Activated CD4-positive, CD25-positive, alpha-beta regulatory T cell treated with anti-CD3 and anti-CD28 coated beads, Interleukin-2, amount 50 U/mL, for 16 hours (primary cell): ENCODE results near the gene OTUD4.
"Not testable (repeated sequence)": the region's sequence is repeated elsewhere in the genome, so short reads cannot be mapped to it uniquely, and the experiment has no call there.

Source experiments
- DNase-seq: peaks from one replicate; pipeline ENCODE4 v3.0.0-alpha.2; 2020; ENCODE audit warnings: low read depth, low spot score

OTUD4 gene

GRCh38 chr4:145178740-145179280, 1.6 kb downstream of the OTUD4 start:
- DNase-seq: no peak

DNA sequence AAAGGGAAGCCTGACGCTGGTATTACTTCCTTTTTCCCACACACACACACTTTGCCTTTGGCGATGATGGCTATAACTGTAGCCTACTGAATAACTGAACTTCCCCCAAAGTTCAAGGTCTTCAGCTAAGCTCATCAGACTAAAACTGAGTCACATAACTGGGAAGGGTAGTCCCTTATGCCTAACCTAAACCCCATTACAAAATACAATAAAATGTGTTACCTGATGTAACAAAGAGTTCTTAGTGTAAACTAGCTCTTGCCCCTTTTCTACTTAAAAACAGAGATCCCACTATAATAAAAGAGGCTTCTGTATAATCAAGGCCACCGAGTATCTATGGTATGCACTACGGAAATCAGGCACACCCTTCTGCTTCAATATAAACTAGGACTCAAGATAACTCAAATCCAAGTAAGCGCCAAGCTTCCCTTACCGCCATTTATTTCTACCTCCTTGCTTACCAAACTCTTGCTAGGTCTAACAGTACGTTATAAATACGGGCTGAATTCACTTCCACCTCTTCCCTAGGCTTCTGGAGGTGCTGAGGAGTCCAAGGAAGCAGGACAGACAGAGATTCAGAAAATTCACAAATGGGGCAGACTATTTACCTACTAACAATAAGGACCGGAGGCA, 2.4 kb downstream of the OTUD4 start:
- no peak for DNase-seq

- no peak for DNase-seq
Measured at GRCh38 chr4:145177511-145177905, 2.9 kb downstream of the OTUD4 start.

GRCh38 chr4:145176641-145177432, 3.6 kb downstream of the OTUD4 start:
- no peak for DNase-seq

GRCh38 chr4:145171911-145172310, 8.5 kb downstream of the OTUD4 start:
- DNase-seq: no peak

DNA sequence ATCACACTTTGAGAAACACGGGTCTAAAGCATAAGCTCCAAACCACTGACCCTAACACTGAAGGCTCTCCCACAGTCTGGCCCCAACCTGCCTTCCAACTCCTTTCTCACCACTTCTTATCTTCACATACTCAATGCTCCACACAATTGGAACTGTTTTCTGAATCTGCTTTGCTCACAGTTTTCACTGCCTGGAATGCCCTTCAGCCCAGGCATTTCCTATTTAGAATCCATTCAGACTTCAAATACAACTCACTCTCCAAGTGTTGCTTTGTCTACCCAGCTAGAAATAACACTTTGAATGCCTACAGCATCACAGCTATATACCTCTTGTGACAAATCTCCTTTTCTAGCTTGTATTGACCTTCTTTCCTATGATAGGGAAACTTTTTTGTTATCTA, 10.2 kb downstream of the OTUD4 start:
- DNase-seq: no peak

DNA sequence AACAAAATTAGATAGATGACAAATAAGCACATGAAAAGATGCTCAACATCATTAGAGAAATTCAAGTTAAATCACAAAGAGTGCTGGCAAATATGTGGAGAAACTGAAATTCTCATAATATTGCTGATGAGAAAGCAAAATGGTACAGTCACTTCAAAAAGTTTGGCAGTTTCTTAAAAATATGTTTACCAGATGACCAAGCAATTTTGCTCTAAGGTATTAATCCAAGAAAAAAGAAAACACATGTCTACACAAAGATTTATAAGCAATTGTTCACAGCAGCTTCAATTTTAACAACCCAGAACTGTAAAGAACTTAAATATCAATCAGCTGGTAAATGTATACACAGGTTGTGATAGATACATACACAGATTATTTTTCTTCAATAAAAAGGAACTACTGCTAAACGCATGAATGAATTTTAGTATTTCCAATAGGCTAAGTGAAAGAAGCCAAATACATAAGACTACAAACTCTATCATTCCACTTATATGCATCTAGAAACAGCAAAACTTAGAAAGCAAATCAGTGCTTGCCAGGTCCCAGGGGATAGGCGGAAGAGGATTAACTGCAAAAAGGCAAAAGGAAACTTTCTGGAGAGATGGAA, 11.7 kb downstream of the OTUD4 start:
- no peak for DNase-seq

DNA sequence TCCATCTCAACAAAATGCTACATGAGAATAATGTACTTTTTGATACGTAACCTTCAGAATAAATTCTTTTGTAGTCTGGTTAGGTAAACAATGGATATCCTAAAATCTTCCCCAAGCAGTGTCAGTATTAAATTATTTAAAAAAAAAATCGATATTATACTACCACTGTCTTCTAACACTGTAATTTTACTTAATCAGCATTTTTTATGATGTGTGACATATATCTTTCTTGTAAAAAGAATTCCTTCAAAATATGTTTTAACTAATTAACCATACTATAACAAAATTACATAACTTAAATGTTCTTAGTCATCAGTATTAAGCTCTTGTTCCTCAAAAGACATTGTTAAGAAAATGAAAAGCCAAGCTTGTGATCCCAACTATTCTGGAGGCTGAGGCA, 12.5 kb downstream of the OTUD4 start:
- DNase-seq: no peak

GRCh38 chr4:145161549-145161948, 18.8 kb downstream of the OTUD4 start:
- DNase-seq: no peak

GRCh38 chr4:145156986-145157385, 23.4 kb downstream of the OTUD4 start:
- DNase-seq: no peak

DNA sequence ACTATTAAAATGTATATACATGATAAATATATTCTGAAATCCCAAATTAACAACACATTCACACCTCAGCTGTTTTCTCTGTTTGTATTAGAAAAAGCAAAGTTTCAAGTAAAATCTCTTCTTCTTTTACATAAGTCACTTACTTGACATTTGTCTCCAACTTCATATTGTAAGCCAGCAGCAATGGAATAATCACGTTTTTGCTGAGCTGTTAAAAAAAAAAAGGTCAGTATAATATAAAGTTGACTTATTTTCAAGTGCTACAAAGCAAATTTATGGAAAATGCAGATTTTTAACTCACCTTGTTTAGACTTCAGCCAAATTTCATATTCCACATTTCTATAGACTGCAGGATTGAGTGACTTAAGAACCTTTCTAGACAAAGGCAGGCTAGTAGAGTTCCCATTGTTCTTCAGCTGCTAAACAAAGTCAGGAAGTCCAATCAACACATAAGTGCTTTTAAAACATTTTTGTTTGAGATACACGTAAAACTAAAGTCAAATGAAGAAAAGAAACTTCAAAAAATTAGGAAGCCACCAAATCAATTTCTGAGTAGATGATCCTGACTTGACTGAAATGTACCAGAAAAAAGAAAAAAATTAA, 25.0 kb downstream of the OTUD4 start:
- no peak for DNase-seq

- DNase-seq: no peak
Measured at GRCh38 chr4:145154573-145154972, 25.8 kb downstream of the OTUD4 start.

DNA sequence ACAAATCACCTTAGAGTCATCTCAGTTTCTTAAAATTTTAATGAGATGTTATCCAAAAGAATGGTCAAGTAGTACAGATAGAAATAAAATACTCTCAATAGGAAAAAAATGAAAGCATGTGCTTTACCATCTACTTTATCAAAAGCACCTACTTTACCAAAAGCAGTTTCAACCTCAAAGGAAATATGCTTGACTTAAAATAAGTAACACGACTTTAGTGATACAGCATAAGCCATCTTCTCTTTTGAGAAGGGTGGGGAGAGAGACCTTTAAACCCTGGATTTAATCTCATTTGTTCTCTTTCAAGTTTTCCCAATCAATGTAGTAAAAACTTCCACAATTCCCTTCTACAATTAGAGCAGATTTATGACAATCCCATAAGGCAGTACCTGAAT, 26.5 kb downstream of the OTUD4 start:
- no peak for DNase-seq

DNA sequence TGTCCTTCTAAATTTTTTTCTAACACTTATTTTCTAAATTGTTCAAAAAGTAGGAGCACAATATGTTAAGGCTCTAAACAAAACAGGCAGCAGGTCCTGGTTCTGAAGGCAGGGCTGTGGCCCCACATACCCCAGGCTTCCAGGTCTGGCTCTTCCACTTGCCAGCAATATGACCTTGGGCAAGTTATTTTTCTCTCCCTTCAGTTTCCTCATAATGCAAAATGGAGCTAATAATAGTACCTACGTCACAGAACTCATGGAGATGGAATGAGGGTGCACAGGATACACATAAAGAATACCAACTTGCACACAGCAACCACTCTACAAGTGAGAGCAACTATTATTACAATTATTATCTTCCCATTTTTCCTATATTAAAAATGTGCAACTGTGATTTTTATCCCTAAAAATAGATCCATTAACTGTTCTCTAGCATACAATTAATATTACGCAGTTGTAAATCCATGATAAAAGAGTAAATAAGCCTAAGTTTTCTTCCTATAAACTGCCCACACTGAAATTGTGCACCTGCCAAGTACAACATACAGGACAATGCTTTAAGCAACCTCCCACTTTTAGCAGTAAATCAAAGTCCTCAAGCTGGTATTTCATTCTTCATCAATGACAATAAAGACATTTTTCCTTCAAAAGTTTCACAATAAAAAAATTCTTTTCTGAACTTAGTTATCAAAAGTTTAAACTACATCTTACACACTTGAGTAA, 27.0 kb downstream of the OTUD4 start:
- DNase-seq: no peak

- no peak for DNase-seq
Measured at GRCh38 chr4:145148980-145149379, 31.4 kb downstream of the OTUD4 start.

DNA sequence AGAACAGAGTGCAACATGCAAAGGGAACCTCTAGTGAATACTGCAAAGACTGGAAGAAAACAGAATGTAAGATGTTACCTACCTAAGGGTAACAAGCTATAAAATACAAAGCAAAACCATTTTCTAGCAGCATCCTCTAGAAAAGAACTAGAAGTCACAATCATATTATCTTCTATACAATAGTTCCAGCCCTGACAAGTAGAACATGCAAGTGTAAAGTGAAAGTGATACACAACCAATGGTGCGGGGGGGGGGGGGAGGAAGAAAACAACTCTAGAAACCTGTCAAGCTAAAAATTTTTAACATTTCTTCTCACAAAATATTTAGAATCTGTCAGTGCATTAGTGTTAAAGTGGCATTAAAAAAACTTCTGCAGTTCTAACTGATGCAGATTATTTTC, 44.2 kb downstream of the OTUD4 start:
- not testable (repeated sequence) for DNase-seq

- no peak for DNase-seq
Measured at GRCh38 chr4:145132511-145133098, 47.8 kb downstream of the OTUD4 start.

- no peak for DNase-seq
Measured at GRCh38 chr4:145131848-145132247, 48.5 kb downstream of the OTUD4 start.

DNA sequence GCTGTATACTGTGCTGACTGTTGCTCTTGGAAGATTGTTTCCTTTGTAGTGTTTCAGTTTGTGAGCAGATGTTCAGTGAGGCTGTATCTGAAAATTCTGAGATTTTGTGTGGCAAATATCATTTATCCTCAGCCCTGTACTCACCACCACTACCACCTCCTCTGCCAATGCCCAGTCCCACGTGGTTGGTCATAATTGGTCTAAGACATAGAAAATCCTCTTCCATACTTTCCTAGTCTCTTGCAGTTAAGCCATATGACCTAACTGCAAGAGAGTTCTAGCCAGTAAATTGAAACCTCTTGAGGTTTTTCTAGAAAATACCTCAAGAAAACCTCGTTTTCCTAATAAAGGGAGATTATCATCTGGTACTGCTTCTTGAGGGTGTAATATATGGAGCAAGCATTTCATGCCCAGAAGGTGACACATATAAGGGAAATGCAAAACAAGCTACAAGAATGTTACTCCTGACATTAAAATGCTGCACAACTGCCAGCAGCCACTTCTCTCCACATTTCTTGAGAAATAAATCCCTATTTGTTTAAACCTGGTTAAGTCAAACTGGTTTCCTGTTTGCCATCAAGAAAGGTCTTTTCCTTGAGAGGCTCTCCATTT, 49.5 kb downstream of the OTUD4 start:
- no peak for DNase-seq

GRCh38 chr4:145130130-145130529, 50.3 kb downstream of the OTUD4 start:
- no peak for DNase-seq

DNA sequence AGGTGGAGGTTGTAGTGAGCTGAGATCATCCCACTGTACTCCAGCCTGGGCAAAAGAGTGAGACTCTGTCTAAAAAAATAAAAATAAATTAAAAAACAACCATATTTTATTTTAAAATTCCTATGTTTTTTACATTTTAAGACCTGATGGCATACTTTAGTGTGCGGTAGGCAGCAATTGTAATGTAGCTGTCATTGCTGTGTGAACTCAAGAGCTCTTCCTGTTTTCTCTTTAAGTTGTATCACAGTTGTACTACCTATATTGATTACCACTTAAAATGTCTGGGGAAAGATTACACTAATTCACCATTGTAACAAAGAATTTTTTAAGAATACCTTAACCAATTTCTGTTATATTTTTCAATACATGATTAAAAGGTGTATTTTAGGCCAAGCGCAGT, 55.0 kb downstream of the OTUD4 start:
- no peak for DNase-seq
